H1 (cell line): ENCODE data around the gene PTEN. TPM values are rescaled to one million over a fixed set of nuclear protein-coding genes. Genes with fewer than 3 reads are reported as not detected.

Experiments used
- CTCF ChIA-PET: fragments of 300-600 bp; sonication (Branson Sonifier 250); formaldehyde crosslinking; loops from one replicate; lab custom pipeline; 2021; ENCODE audit not compliant: partially characterized antibody; lab: Charles Lee
- POLR2A ChIA-PET: fragments of 300-600 bp; sonication (Branson Sonifier 250); formaldehyde crosslinking; loops from one replicate; lab custom pipeline; 2021; ENCODE audit warnings: inconsistent platforms; ENCODE audit not compliant: partially characterized antibody; lab: Charles Lee
- DNase-seq, 2 experiments: peaks; one replicate each; pipeline versions ENCODE4 v3.0.0 to v3.0.0-alpha.2; 2010 to 2022; ENCODE audit warnings: low spot score in 2 of 2, low read depth in 1 of 2, mixed read lengths in 1 of 2
- FAIRE-seq: peaks from 2 replicates; lab custom pipeline; 2011; peaks lifted over from hg19 to GRCh38; lab: Jason Lieb, UNC
- H2AFZ ChIP-seq: 2 replicates; pipeline ENCODE4 v1.8.1; 2012; ENCODE audit warnings: low read length, inconsistent platforms
- H2AK5ac ChIP-seq: 2 replicates; pipeline ENCODE4 v1.6.1; 2013; ENCODE audit warnings: low read depth, low read length
- H2BK120ac ChIP-seq: replicated peaks from 2 replicates; pipeline ENCODE3; 2013; ENCODE audit warnings: low read depth, low read length, inconsistent platforms
- H2BK12ac ChIP-seq: 2 replicates; pipeline ENCODE4 v1.6.1; 2013; ENCODE audit warnings: low read depth, low read length
- H2BK15ac ChIP-seq: 2 replicates; pipeline ENCODE4 v1.6.1; 2013; ENCODE audit warnings: low read length
- H2BK20ac ChIP-seq: 2 replicates; pipeline ENCODE4 v1.6.1; 2013; ENCODE audit warnings: low read length
- H2BK5ac ChIP-seq: 2 replicates; pipeline ENCODE4 v1.6.1; 2013; ENCODE audit warnings: low read depth, low read length
- H3K14ac ChIP-seq: 2 replicates; pipeline ENCODE4 v1.6.1; 2013; ENCODE audit warnings: inconsistent platforms; ENCODE audit not compliant: insufficient read length
- H3K18ac ChIP-seq: 2 replicates; pipeline ENCODE4 v1.6.1; 2013; ENCODE audit warnings: low read length; ENCODE audit errors: extremely low read depth
- H3K23ac ChIP-seq: 2 replicates; pipeline ENCODE4 v1.6.1; 2013; ENCODE audit warnings: inconsistent platforms; ENCODE audit not compliant: insufficient read length
- H3K23me2 ChIP-seq: 2 replicates; pipeline ENCODE4 v1.6.1; 2013; ENCODE audit warnings: low read depth, low read length
- H3K27ac ChIP-seq: 2 replicates; pipeline ENCODE4 v1.6.1; 2011; ENCODE audit warnings: low read depth, low read length, inconsistent platforms
- H3K27me3 ChIP-seq, 4 experiments: replicated peaks in 1 of 4; 1 replicate in 1 of 4; 2 replicates in 3 of 4; pipeline versions ENCODE4 v1.6.1 to v1.8.1; 2011 to 2013; ENCODE audit warnings: low read length in 3 of 4, mild to moderate bottlenecking in 3 of 4, inconsistent platforms in 2 of 4, mixed read lengths in 2 of 4, moderate library complexity in 1 of 4; ENCODE audit not compliant: control insufficient read depth in 3 of 4, insufficient read depth in 3 of 4; ENCODE audit errors: extremely low read depth in 1 of 4
- H3K36me3 ChIP-seq, 4 experiments: 2 replicates each; pipeline versions ENCODE4 v1.6.1 to v1.8.1; 2011 to 2013; ENCODE audit warnings: mild to moderate bottlenecking in 4 of 4, low read length in 3 of 4, moderate library complexity in 2 of 4, control low read depth in 1 of 4, inconsistent platforms in 1 of 4; ENCODE audit not compliant: insufficient read depth in 4 of 4, control insufficient read depth in 2 of 4
- H3K4ac ChIP-seq: replicated peaks from 2 replicates; pipeline ENCODE3; 2013; ENCODE audit warnings: low read length, low read depth, mixed read lengths, inconsistent platforms; ENCODE audit not compliant: insufficient read length
- H3K4me1 ChIP-seq, 4 experiments: replicated peaks in 1 of 4; 1 replicate in 1 of 4; 2 replicates in 3 of 4; pipeline versions ENCODE4 v1.6.1 to v1.8.1; 2011 to 2013; ENCODE audit warnings: low read length in 3 of 4, inconsistent platforms in 2 of 4, mixed read lengths in 1 of 4; ENCODE audit not compliant: insufficient read depth in 4 of 4, control insufficient read depth in 3 of 4
- H3K4me2 ChIP-seq, 2 experiments: 2 replicates each; pipeline versions ENCODE4 v1.6.1 to v1.8.1; 2011 to 2013; ENCODE audit warnings: low read depth in 2 of 2, low read length in 2 of 2, control low read depth in 1 of 2, inconsistent platforms in 1 of 2, mild to moderate bottlenecking in 1 of 2; ENCODE audit not compliant: insufficient read depth in 1 of 2
- H3K4me3 ChIP-seq, 4 experiments: fragments of 200-600, 300-600 bp in 1 of 4; sonication (generic), shearing (Covaris generic), sonication (Bioruptor Twin) in 1 of 4; 2 replicates each; pipeline versions ENCODE4 v1.5.1 to v1.8.1; 2011 to 2016; ENCODE audit warnings: low read length in 4 of 4, low read depth in 3 of 4, control low read depth in 2 of 4, inconsistent platforms in 2 of 4, mild to moderate bottlenecking in 2 of 4, mixed read lengths in 1 of 4, moderate library complexity in 1 of 4; ENCODE audit not compliant: insufficient read depth in 2 of 4; ENCODE audit errors: extremely low read depth in 1 of 4
- H3K56ac ChIP-seq: replicated peaks from 2 replicates; pipeline ENCODE3; 2013; ENCODE audit warnings: low read depth, mild to moderate bottlenecking, mixed read lengths, low read length, inconsistent platforms; ENCODE audit not compliant: insufficient read length
- H3K79me1 ChIP-seq: 2 replicates; pipeline ENCODE4 v1.6.1; 2013; ENCODE audit warnings: low read depth, low read length, control low read depth
- H3K79me2 ChIP-seq, 2 experiments: 2 replicates each; pipeline versions ENCODE4 v1.6.1 to v1.8.1; 2012 to 2013; ENCODE audit warnings: low read length in 2 of 2, mild to moderate bottlenecking in 2 of 2, inconsistent platforms in 1 of 2; ENCODE audit not compliant: insufficient read depth in 2 of 2, control insufficient read depth in 1 of 2
- H3K9ac ChIP-seq, 4 experiments: replicated peaks in 1 of 4; 1 replicate in 1 of 4; 2 replicates in 3 of 4; pipeline versions ENCODE4 v1.6.1 to v1.8.1; 2011 to 2013; ENCODE audit warnings: low read depth in 3 of 4, low read length in 3 of 4, control low read depth in 2 of 4, mild to moderate bottlenecking in 2 of 4, moderate library complexity in 2 of 4, inconsistent platforms in 1 of 4; ENCODE audit errors: extremely low read depth in 1 of 4
- H3K9me3 ChIP-seq, 2 experiments: 2 replicates each; pipeline versions ENCODE4 v1.6.1 to v1.8.1; 2012 to 2013; ENCODE audit warnings: mild to moderate bottlenecking in 2 of 2, moderate library complexity in 2 of 2, control low read depth in 1 of 2, inconsistent platforms in 1 of 2, low read depth in 1 of 2, low read length in 1 of 2, mixed read lengths in 1 of 2; ENCODE audit not compliant: insufficient read depth in 2 of 2
- H4K20me1 ChIP-seq, 2 experiments: replicated peaks in 1 of 2; 2 replicates each; pipeline versions ENCODE3 to v1.8.1; 2011 to 2013; ENCODE audit warnings: inconsistent platforms in 2 of 2, low read length in 2 of 2, mild to moderate bottlenecking in 1 of 2; ENCODE audit not compliant: insufficient read depth in 2 of 2, control insufficient read depth in 1 of 2
- H4K5ac ChIP-seq: 2 replicates; pipeline ENCODE4 v1.6.1; 2013; ENCODE audit warnings: low read length, low read depth, mixed read lengths, inconsistent platforms; ENCODE audit not compliant: insufficient read length
- H4K8ac ChIP-seq: 2 replicates; pipeline ENCODE4 v1.8.0; 2013; ENCODE audit warnings: mild to moderate bottlenecking, moderate library complexity, low read length, inconsistent platforms; ENCODE audit not compliant: insufficient read depth; ENCODE audit errors: extremely low read depth
- H4K91ac ChIP-seq: replicated peaks from 2 replicates; pipeline ENCODE3; 2013; ENCODE audit warnings: low read length, mixed read lengths, inconsistent platforms; ENCODE audit not compliant: insufficient read length
- CBX5 ChIP-seq: fragments of 300-800, 300-1000 bp; sonication (generic); IDR thresholded peaks from 2 replicates; pipeline ENCODE4 v1.7.1; 2016; ENCODE audit warnings: antibody characterized with exemption, low read length, low read depth
- GTF2F1 ChIP-seq: IDR thresholded peaks from 2 replicates; pipeline ENCODE4 v1.6.1; 2012; ENCODE audit warnings: low read depth, low read length, improper control_type of control experiment, borderline replicate concordance
- HDAC6 ChIP-seq: IDR thresholded peaks from one replicate; pipeline ENCODE4 v1.7.1; 2012; ENCODE audit warnings: low read depth, mild to moderate bottlenecking, inconsistent platforms, low read length, moderate library complexity
- RAD21 ChIP-seq, 2 experiments: IDR thresholded peaks in 1 of 2; conservative IDR thresholded peaks in 1 of 2; 2 replicates each; pipeline ENCODE4 v1.6.1; 2011; ENCODE audit warnings: low read depth in 2 of 2, low read length in 2 of 2, improper control_type of control experiment in 1 of 2, inconsistent platforms in 1 of 2, mild to moderate bottlenecking in 1 of 2, moderate library complexity in 1 of 2
- RNF2 ChIP-seq: fragments of 200-900, 300-1000 bp; sonication (generic); IDR thresholded peaks from 2 replicates; pipeline ENCODE4 v1.7.1; 2016; ENCODE audit warnings: borderline replicate concordance, low read depth, mild to moderate bottlenecking, antibody characterized with exemption, low read length; ENCODE audit not compliant: poor library complexity, severe bottlenecking; ENCODE audit errors: missing control alignments
- SIN3A ChIP-seq, 2 experiments: IDR thresholded peaks in 1 of 2; conservative IDR thresholded peaks in 1 of 2; 2 replicates each; pipeline ENCODE4 v1.6.1; 2011 to 2012; ENCODE audit warnings: low read length in 2 of 2, improper control_type of control experiment in 1 of 2, low read depth in 1 of 2, mild to moderate bottlenecking in 1 of 2
- SUZ12 ChIP-seq: fragments of 200-600 bp; sonication (generic); IDR thresholded peaks from 2 replicates; pipeline ENCODE4 v1.6.1; 2012; ENCODE audit warnings: mild to moderate bottlenecking, inconsistent platforms, low read length, moderate library complexity, mixed read lengths
- TAF1 ChIP-seq: IDR thresholded peaks from 2 replicates; pipeline ENCODE4 v1.6.1; 2011; ENCODE audit warnings: mild to moderate bottlenecking, low read depth, low read length
- WGBS, 2 experiments: shearing (Covaris generic) in 1 of 2; methylation state at CpG; one replicate each; pipeline versions ENCODE4 v1.1.6 to v1.1.7; 2013 to 2015; ENCODE audit warnings: low lambda C conversion rate in 2 of 2, mixed read lengths in 2 of 2, inconsistent platforms in 1 of 2, low coverage in 1 of 2, missing lambda C conversion rate in 1 of 2; ENCODE audit not compliant: insufficient replicate concordance in 2 of 2, insufficient coverage in 1 of 2, insufficient read length in 1 of 2; ENCODE audit errors: extremely low coverage in 1 of 2, missing lambda C conversion rate in 1 of 2; 5-methylcytosine and 5-hydroxymethylcytosine counted together
- polyA plus RNA-seq, 7 experiments: library from polyadenylated mRNA; depleted of rRNA in 3 of 7; stranded (reverse) in 5 of 7; unstranded in 2 of 7; fragments of >200 nt in 5 of 7; fragments of 200-250 nt in 2 of 7; gene quantifications; 1 replicate in 5 of 7; 2 replicates in 1 of 7; 4 replicates in 1 of 7; pipeline versions ENCODE4 v1.2.1 to v1.2.3, GENCODE V29; 2011 to 2013; ENCODE audit warnings: missing spikeins in 2 of 7, mixed read lengths in 2 of 7
- total RNA-seq: library from RNA; stranded (reverse); fragmentation: NEBNext Ultra II Directional; extraction: Animal tissue kit (Norgen Biotek cat#: 25700); gene quantifications from 2 replicates; pipeline ENCODE4 v1.2.1, GENCODE V29; 2021
- TF ChIP-seq, protein P1 (sequence below), 3 experiments: IDR thresholded peaks; 1 replicate in 2 of 3; 2 replicates in 1 of 3; pipeline versions ENCODE4 v1.5.1 to v1.6.1; 2011; ENCODE audit warnings: low read length in 3 of 3, mild to moderate bottlenecking in 3 of 3, inconsistent platforms in 2 of 3, low read depth in 1 of 3, moderate library complexity in 1 of 3; ENCODE audit not compliant: insufficient read depth in 1 of 3; ENCODE audit errors: control extremely low read depth in 1 of 3

Gene PTEN
- total and polyA plus RNA-seq, 2 of the 8 experiments (the other 6 are each of a cell fraction or from before 2014, with no cell fraction given): 6.3 to 48.7 TPM

DNA sequence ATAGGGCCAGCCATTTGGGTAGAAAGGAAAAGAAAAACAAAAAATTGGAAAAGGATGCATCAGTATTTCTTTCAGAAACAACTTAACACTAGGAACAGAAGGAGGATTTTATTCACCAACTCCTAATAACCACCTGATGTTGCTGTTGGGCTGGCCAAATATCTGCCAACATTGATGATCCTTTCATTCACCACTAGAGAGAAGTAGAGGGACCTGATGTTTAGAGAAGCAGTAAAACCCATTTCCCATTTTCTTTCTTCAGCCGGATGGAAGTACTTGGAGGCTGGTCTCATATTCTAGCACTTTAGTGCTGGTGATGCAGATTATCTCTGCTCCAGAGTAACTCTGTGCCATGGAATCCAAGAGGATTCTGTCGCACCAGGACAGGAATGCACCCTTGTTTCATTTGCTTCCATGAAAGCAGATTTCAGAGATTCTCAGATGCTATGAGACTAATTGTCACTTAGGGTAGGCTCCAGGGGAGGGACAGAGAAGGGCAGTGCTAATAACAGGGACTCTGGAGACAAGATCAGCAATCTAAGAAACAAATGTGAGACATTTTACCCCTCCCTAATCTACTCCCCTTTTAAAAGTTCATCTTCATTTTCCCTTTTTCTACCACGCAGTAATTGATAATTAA lies 3.1 kb upstream of the PTEN start:
- Histone ChIP-seq H4K5ac (no peak overlapping the region), H2AK5ac (no peak overlapping the region), H3K27ac (no peak overlapping the region), H3K79me1 (no peaks in the 10 kb centered on the region), H3K4me2 (peak overlapping the region in 1 of 2 experiments; percentile 78; a peak in 1 of 4 replicates), H3K27me3 (no peaks in the 10 kb centered on the region), H2AFZ (no peak overlapping the region), H2BK15ac (no peak overlapping the region), H3K4me1 (peaks cover 0 to 3% (median 1%) of the 10 kb centered on the region in 4 experiments; a peak in 4 of 7 replicates), H3K4me3 (no peak overlapping the region), H4K8ac (no peak overlapping the region), H3K18ac (no peak overlapping the region), H2BK5ac (no peak overlapping the region), H3K9me3 (no peaks in the 10 kb centered on the region), H3K23ac (no peak overlapping the region), H3K79me2 (peaks cover 12% of the 10 kb centered on the region in 2 experiments), H4K20me1 (peaks cover 3 to 8% of the 10 kb centered on the region in 2 experiments), H3K36me3 (no peaks in the 10 kb centered on the region), H2BK12ac (no peak overlapping the region), H3K56ac (no peak overlapping the region), H3K23me2 (peaks cover 20% of the 10 kb centered on the region), H4K91ac (no peak overlapping the region), H3K14ac (no peak overlapping the region), H2BK120ac (no peak overlapping the region), H2BK20ac (no peak overlapping the region), H3K9ac (no peak overlapping the region), H3K4ac (no peak overlapping the region)
- TF ChIP-seq RAD21 (IDR thresholded peaks at IDR 0.05 in 1 of 2, conservative IDR thresholded peaks at IDR 0.05 in 1 of 2; ENCODE audit: low read depth in 2 of 2, low read length in 2 of 2) (peak; percentile 74 to 77), SUZ12 (no peak), HDAC6 (no peak), SIN3A (conservative IDR thresholded peaks at IDR 0.05 in 1 of 2, IDR thresholded peaks at IDR 0.05 in 1 of 2; ENCODE audit: low read depth in 1 of 2, low read length in 2 of 2) (no peak), GTF2F1 (no peak), CBX5 (no peak), TAF1 (no peak), RNF2 (no peak)
- TF ChIP-seq, protein P1, sequence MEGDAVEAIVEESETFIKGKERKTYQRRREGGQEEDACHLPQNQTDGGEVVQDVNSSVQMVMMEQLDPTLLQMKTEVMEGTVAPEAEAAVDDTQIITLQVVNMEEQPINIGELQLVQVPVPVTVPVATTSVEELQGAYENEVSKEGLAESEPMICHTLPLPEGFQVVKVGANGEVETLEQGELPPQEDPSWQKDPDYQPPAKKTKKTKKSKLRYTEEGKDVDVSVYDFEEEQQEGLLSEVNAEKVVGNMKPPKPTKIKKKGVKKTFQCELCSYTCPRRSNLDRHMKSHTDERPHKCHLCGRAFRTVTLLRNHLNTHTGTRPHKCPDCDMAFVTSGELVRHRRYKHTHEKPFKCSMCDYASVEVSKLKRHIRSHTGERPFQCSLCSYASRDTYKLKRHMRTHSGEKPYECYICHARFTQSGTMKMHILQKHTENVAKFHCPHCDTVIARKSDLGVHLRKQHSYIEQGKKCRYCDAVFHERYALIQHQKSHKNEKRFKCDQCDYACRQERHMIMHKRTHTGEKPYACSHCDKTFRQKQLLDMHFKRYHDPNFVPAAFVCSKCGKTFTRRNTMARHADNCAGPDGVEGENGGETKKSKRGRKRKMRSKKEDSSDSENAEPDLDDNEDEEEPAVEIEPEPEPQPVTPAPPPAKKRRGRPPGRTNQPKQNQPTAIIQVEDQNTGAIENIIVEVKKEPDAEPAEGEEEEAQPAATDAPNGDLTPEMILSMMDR (IDR thresholded peaks at IDR 0.05; ENCODE audit: control extremely low read depth in 1 of 3, insufficient read depth in 1 of 3, low read depth in 1 of 3, low read length in 3 of 3): peak in 2 of 3 experiments; percentile 53 to 83; a peak in 3 of 4 replicates
- WGBS, 2 experiments: 84% methylated on average over 3 of the region's 3 CpGs; no CpG with 5 or more reads in 1 of the 2 experiments
- CTCF ChIA-PET: interaction anchor here (1.0 to 3.8 kb wide), 6 partner anchors 10 to 692 kb away, joined by 3 to 19 read pairs (median 6); no protein-coding TSS in a partner anchor
- POLR2A ChIA-PET: no interaction called here
- FAIRE-seq: no peak
- DNase-seq: no peak
